Gastroesophageal sphincter (tissue), 4 donors: ENCODE results near the gene SPSB3. TPM values are rescaled to one million over a fixed set of nuclear protein-coding genes. Genes with fewer than 3 reads are reported as not detected.

Source experiments
- ATAC-seq: fragments of 150-250 bp; one replicate; pipeline ENCODE4 v1.9.1; 2016; ENCODE audit warnings: mild to moderate bottlenecking, moderate library complexity
- H3K27ac ChIP-seq, 4 donors: fragments of 200-600 bp; sonication (generic) in 3 of 4; 1 replicate in 3 of 4; 2 replicates in 1 of 4; pipeline ENCODE4 v1.5.1; 2016 to 2019
- H3K27me3 ChIP-seq: fragments of 200-600 bp; sonication (generic); one replicate; pipeline ENCODE4 v1.5.1; 2019
- H3K36me3 ChIP-seq, 2 donors: fragments of 200-600 bp; sonication (generic); one replicate each; pipeline ENCODE4 v1.5.1; 2019; ENCODE audit warnings: control low read depth in 1 of 2
- H3K4me1 ChIP-seq, 3 donors: fragments of 200-600 bp; sonication (generic); 1 replicate in 2 of 3; 2 replicates in 1 of 3; pipeline ENCODE4 v1.5.1; 2016 to 2019; ENCODE audit warnings: control low read depth in 2 of 3
- H3K4me3 ChIP-seq, 2 donors: fragments of 200-600 bp; sonication (generic); one replicate each; pipeline ENCODE4 v1.5.1; 2019; ENCODE audit warnings: mild to moderate bottlenecking in 1 of 2, moderate library complexity in 1 of 2
- H3K9me3 ChIP-seq, 3 donors: fragments of 200-600 bp; sonication (generic); one replicate each; pipeline ENCODE4 v1.5.1; 2017 to 2019; ENCODE audit warnings: control low read depth in 2 of 3
- EP300 ChIP-seq: sonication (generic); formaldehyde crosslinking; IDR thresholded peaks from one replicate; pipeline ENCODE4 v1.6.1; 2017; ENCODE audit warnings: antibody characterized with exemption, mild to moderate bottlenecking
- POLR2A ChIP-seq, 2 donors: fragments of 450-650 bp; IDR thresholded peaks; one replicate each; pipeline ENCODE4 v1.6.1; 2017; ENCODE audit warnings: antibody characterized with exemption in 2 of 2, mild to moderate bottlenecking in 2 of 2, moderate library complexity in 1 of 2
- POLR2AphosphoS5 ChIP-seq: sonication (generic); formaldehyde crosslinking; IDR thresholded peaks from one replicate; pipeline ENCODE4 v1.6.1; 2017; ENCODE audit warnings: antibody characterized with exemption
- WGBS, 2 donors: methylation state at CpG; one replicate each; pipeline ENCODE4 v1.1.5; 2018; ENCODE audit warnings: low coverage in 1 of 2; 5-methylcytosine and 5-hydroxymethylcytosine counted together
- total RNA-seq, 4 donors: library from RNA; depleted of rRNA; stranded (reverse); fragments of >200 nt; gene quantifications; one replicate each; pipeline ENCODE4 v1.1.0, GENCODE V29; 2016
- TF ChIP-seq, protein P1 (sequence below), 4 experiments: fragments of 200-600 bp in 2 of 4; fragments of 450-650 bp in 2 of 4; sonication (generic) in 1 of 4; IDR thresholded peaks; one replicate each; pipeline ENCODE4 v1.5.1; 2017 to 2019; ENCODE audit warnings: antibody characterized with exemption in 4 of 4, mild to moderate bottlenecking in 2 of 4, moderate library complexity in 2 of 4

Gene SPSB3
- total RNA-seq, 4 donors from 2014 or later: 52.4 to 81.1 (median 75.4) TPM

DNA sequence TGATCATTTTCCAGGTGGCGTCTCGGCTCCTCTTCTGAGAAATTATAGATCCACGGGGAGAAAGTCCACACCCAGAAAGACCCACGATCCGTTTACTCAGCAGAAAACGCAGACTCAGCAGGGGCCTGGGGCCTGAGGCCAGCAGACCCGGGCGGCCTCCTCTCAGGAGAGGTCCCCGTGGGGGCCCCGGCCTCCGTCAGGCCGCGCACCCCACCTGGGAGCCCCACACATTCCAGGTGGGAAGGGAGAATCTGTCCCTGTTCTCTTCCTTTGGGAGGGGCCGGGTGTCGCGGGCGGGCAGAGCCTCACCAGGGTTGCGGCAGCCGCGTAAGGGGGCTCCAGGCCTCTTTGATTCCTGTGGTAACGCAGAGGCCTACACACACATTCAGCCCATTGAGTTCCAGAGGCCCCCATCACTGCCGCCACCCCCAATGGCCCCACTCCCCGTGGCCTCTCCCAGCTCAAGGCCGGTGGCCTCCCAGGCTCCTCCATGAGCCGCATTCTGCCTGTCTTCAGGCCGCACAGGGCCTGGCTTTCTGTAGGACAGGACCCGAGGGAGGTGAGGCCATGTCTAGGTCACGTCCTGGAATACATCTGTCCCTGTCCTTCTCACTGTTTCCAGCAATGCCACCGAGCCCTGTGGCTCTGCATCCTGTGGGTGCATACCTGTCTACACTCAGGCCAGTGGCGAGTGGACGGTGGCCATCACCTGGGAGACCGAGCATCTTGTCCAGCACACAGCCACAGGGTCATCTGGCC, 12.7 kb upstream of the SPSB3 start:
- Histone ChIP-seq H3K27me3 (no peaks in the 10 kb centered on the region), H3K36me3 (peaks cover 0 to 26% of the 10 kb centered on the region in 2 donors), H3K9me3 (peaks cover 0 to 6% (median 0%) of the 10 kb centered on the region in 3 donors), H3K27ac (no peak overlapping the region), H3K4me1 (no peaks in the 10 kb centered on the region), H3K4me3 (no peak overlapping the region)
- no peak for TF ChIP-seq EP300
- no peak for TF ChIP-seq POLR2A (IDR thresholded peaks at IDR 0.05)
- TF ChIP-seq, protein P1, sequence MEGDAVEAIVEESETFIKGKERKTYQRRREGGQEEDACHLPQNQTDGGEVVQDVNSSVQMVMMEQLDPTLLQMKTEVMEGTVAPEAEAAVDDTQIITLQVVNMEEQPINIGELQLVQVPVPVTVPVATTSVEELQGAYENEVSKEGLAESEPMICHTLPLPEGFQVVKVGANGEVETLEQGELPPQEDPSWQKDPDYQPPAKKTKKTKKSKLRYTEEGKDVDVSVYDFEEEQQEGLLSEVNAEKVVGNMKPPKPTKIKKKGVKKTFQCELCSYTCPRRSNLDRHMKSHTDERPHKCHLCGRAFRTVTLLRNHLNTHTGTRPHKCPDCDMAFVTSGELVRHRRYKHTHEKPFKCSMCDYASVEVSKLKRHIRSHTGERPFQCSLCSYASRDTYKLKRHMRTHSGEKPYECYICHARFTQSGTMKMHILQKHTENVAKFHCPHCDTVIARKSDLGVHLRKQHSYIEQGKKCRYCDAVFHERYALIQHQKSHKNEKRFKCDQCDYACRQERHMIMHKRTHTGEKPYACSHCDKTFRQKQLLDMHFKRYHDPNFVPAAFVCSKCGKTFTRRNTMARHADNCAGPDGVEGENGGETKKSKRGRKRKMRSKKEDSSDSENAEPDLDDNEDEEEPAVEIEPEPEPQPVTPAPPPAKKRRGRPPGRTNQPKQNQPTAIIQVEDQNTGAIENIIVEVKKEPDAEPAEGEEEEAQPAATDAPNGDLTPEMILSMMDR (IDR thresholded peaks at IDR 0.05): no peak
- no peak for TF ChIP-seq POLR2AphosphoS5
- no peak for ATAC-seq
- WGBS, 2 donors: 86 to 87% methylated on average over 8 to 12 of the region's 32 CpGs

DNA sequence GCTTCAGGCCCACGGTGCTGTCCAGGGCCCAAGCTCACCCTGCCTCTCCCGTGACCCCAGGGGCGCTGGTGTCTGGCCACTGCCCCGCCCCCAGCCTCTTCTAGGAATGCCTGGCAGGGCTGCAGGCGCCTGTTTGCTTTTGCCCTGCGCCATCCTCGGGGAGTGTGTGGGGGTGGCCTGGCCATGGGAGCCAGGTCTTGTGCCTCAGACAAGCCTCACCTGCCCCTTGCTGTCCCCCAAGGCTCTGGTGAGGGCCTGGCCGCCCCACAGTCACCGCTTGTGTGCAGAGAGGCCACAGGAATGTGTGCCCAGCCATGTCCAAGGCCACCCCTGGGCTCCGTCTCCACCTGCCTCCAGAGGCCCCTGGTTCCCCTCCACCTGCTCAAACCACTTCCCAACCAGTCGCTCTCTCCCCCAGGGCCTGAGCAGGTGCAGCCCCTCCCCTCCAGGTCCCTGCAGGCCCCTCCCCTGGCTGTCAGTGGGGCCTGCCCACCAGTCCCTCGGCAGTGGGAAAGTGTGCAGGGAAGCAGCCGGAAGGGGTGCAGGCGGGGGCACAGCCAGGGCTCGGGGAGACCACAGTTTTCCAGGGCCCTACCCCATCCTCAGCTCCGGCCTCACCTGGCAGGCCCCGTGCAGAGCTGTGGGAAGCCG, 12.0 kb upstream of the SPSB3 start:
- Histone ChIP-seq H3K27me3 (no peaks in the 10 kb centered on the region), H3K9me3 (peaks cover 0 to 6% (median 0%) of the 10 kb centered on the region in 3 donors), H3K4me3 (no peak overlapping the region), H3K36me3 (peaks cover 0 to 33% of the 10 kb centered on the region in 2 donors), H3K27ac (no peak overlapping the region), H3K4me1 (no peaks in the 10 kb centered on the region)
- TF ChIP-seq POLR2A (IDR thresholded peaks at IDR 0.05) (no peak), POLR2AphosphoS5 (no peak), EP300 (no peak)
- TF ChIP-seq, protein P1 (IDR thresholded peaks at IDR 0.05): no peak
- WGBS, 2 donors: 20 to 73% methylated on average over 1 to 3 of the region's 18 CpGs
- no peak for ATAC-seq

DNA sequence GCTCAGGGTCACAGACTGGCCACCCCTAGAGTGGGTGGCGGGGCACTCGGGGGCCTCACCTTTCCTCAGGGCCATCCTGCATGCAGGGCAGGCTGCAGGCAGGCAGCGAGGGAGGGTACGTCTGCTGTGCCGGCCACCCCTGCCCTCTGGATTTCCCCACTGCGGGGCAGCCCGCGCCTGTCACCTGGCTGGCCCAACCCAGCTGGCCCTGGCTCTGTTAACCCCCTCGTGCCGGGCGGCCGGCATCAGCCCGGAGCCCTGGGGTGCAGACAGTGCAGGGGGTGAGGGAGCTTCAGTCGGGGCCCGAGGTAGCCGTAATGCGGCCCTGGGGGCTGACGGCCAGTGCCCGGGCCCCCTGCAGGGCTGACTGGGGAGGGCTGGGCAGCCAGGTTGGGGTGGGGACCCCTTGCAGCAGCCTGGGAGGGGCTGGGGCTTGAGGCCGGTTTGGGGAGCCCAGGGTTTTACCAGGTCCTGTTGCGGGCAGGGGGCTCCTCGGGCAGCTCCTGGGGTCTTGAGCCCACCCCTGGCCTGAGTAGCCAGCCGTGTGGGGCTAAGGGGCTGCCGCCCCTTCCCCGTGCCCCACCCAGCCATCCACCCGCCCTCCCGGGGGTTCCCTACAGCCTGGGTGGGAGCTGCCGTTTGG, 11.3 kb upstream of the SPSB3 start, which contains the start of gene IGFALS:
Gene IGFALS (minus strand): TSS at position 128 of the 643 bp plus-strand sequence. CDS start 53 bp downstream, at position 75.
- WGBS, 2 donors: no CpG with 5 or more reads among the region's 28 CpGs
- ATAC-seq: no peak
- Histone ChIP-seq H3K36me3 (peaks cover 0 to 40% of the 10 kb centered on the region in 2 donors), H3K4me1 (no peaks in the 10 kb centered on the region), H3K4me3 (no peak within 1 kb of the TSS), H3K27ac (no peak within 1 kb of the TSS), H3K9me3 (peaks cover 0 to 6% (median 0%) of the 10 kb centered on the region in 3 donors), H3K27me3 (no peaks in the 10 kb centered on the region)
- TF ChIP-seq, protein P1 (IDR thresholded peaks at IDR 0.05): no peak
- no peak for TF ChIP-seq EP300
- no peak for TF ChIP-seq POLR2AphosphoS5
- no peak for TF ChIP-seq POLR2A (IDR thresholded peaks at IDR 0.05)

DNA sequence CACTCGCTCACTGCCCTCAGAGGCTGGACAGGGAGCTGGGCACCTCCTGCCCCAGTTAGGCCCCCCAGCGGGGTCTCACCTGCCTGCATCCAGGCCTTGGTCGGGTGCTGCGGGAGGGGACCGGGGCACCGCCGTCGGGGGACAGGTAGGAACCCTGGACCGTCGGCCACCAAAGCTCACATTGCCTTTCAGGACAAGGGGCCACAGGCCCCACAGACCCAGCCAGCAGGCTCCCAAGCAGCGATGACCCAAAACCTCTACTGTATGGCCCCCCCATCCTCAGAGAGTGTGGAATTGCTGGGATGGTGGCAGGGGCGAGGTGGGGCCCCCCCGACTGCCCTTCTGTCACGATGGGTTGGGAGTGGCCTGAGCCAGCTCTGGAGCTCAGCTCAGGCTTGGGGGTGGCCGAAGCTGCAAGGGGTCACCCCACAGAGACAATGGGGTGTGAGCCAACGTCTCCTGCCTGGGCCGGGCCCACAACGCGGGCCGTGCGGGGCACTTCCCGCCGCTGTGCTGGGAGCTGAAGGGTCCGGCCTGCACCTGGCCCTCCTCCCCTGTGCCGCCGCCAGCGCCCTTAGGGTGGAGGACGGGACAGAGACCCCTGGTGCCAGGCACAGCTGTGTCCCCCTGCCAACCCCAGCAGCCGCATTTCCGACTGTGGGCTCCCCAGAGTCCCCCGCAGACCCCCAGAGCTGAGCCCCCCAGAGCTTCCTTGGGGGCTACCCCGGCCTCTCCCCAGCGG, 10.6 kb upstream of the SPSB3 start:
- WGBS, 2 donors: no CpG with 5 or more reads among the region's 33 CpGs
- H3K9me3 ChIP-seq: peaks cover 0 to 4% (median 0%) of the 10 kb centered on the region in 3 donors
- H3K4me1 ChIP-seq: no peaks in the 10 kb centered on the region
- H3K27me3 ChIP-seq: no peaks in the 10 kb centered on the region
- TF ChIP-seq POLR2A (IDR thresholded peaks at IDR 0.05): no peak
- TF ChIP-seq POLR2AphosphoS5: no peak
- TF ChIP-seq, protein P1 (IDR thresholded peaks at IDR 0.05): no peak
- no peak for TF ChIP-seq EP300
- ATAC-seq: no peak
- H3K27ac ChIP-seq: no peak overlapping the region
- H3K4me3 ChIP-seq: no peak overlapping the region
- peaks cover 0 to 47% of the 10 kb centered on the region in 2 donors for H3K36me3 ChIP-seq
